ENCODE results near the gene DGKZ.

DNA sequence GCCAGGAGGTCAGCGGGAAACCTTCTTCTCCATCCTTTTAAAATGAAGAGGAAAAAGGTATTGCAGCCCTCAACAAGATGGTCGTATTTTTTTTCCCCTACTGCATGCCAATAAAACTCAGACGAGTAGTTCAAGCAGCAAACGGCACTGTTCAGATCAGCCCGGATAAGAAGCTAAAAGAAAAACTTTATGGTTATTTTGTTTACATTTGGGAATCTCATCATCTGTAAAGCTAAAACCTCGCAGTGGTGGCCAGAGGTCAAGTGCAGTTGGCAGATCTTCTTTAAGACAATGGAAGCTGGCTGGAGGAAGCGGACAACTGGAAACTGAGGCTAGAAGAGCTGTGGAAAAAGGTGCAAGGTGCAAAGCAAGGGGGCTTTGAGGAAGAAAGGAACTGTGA is 75.3 kb downstream of the DGKZ start:
- TF ChIP-seq NR1H2 (CRISPR knock-in tag; IDR thresholded peaks at IDR 0.05; ENCODE audit: borderline replicate concordance, low read depth) (no peak), POLR2A (IDR thresholded peaks at IDR 0.05; ENCODE audit: insufficient read depth in 1 of 2, low read depth in 2 of 2, low read length in 2 of 2) (no peak), SUZ12 (IDR thresholded peaks at IDR 0.05; ENCODE audit: low read depth, low read length) (no peak), ZNF138 (CRISPR knock-in tag; IDR thresholded peaks at IDR 0.05; ENCODE audit: low read depth) (no peak), RFX5 (IDR thresholded peaks at IDR 0.05; ENCODE audit: low read depth, low read length) (no peak), MAFF (IDR thresholded peaks at IDR 0.05; ENCODE audit: low read depth, low read length) (no peak), TARDBP (CRISPR knock-in tag; IDR thresholded peaks at IDR 0.05) (no peak), SYNCRIP (IDR thresholded peaks at IDR 0.05; ENCODE audit: insufficient read depth, low read depth, low read length) (no peak)
- TF ChIP-seq, protein P1, sequence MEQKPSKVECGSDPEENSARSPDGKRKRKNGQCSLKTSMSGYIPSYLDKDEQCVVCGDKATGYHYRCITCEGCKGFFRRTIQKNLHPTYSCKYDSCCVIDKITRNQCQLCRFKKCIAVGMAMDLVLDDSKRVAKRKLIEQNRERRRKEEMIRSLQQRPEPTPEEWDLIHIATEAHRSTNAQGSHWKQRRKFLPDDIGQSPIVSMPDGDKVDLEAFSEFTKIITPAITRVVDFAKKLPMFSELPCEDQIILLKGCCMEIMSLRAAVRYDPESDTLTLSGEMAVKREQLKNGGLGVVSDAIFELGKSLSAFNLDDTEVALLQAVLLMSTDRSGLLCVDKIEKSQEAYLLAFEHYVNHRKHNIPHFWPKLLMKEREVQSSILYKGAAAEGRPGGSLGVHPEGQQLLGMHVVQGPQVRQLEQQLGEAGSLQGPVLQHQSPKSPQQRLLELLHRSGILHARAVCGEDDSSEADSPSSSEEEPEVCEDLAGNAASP (CRISPR knock-in tag; IDR thresholded peaks at IDR 0.05; ENCODE audit: borderline replicate concordance): no peak
- TF ChIP-seq, protein P2, sequence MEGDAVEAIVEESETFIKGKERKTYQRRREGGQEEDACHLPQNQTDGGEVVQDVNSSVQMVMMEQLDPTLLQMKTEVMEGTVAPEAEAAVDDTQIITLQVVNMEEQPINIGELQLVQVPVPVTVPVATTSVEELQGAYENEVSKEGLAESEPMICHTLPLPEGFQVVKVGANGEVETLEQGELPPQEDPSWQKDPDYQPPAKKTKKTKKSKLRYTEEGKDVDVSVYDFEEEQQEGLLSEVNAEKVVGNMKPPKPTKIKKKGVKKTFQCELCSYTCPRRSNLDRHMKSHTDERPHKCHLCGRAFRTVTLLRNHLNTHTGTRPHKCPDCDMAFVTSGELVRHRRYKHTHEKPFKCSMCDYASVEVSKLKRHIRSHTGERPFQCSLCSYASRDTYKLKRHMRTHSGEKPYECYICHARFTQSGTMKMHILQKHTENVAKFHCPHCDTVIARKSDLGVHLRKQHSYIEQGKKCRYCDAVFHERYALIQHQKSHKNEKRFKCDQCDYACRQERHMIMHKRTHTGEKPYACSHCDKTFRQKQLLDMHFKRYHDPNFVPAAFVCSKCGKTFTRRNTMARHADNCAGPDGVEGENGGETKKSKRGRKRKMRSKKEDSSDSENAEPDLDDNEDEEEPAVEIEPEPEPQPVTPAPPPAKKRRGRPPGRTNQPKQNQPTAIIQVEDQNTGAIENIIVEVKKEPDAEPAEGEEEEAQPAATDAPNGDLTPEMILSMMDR (CRISPR knock-in tag; IDR thresholded peaks at IDR 0.05): no peak
- TF ChIP-seq, protein P3, sequence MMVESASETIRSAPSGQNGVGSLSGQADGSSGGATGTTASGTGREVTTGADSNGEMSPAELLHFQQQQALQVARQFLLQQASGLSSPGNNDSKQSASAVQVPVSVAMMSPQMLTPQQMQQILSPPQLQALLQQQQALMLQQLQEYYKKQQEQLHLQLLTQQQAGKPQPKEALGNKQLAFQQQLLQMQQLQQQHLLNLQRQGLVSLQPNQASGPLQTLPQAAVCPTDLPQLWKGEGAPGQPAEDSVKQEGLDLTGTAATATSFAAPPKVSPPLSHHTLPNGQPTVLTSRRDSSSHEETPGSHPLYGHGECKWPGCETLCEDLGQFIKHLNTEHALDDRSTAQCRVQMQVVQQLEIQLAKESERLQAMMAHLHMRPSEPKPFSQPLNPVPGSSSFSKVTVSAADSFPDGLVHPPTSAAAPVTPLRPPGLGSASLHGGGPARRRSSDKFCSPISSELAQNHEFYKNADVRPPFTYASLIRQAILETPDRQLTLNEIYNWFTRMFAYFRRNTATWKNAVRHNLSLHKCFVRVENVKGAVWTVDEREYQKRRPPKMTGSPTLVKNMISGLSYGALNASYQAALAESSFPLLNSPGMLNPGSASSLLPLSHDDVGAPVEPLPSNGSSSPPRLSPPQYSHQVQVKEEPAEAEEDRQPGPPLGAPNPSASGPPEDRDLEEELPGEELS (CRISPR knock-in tag; IDR thresholded peaks at IDR 0.05): no peak
- TF ChIP-seq, protein P4, sequence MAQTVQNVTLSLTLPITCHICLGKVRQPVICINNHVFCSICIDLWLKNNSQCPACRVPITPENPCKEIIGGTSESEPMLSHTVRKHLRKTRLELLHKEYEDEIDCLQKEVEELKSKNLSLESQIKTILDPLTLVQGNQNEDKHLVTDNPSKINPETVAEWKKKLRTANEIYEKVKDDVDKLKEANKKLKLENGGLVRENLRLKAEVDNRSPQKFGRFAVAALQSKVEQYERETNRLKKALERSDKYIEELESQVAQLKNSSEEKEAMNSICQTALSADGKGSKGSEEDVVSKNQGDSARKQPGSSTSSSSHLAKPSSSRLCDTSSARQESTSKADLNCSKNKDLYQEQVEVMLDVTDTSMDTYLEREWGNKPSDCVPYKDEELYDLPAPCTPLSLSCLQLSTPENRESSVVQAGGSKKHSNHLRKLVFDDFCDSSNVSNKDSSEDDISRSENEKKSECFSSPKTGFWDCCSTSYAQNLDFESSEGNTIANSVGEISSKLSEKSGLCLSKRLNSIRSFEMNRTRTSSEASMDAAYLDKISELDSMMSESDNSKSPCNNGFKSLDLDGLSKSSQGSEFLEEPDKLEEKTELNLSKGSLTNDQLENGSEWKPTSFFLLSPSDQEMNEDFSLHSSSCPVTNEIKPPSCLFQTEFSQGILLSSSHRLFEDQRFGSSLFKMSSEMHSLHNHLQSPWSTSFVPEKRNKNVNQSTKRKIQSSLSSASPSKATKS (CRISPR knock-in tag; IDR thresholded peaks at IDR 0.05): no peak

Data from HepG2 (cell line).